ENCODE data around the gene SHMT2. TPM values are rescaled to one million over a fixed set of nuclear protein-coding genes. Genes with fewer than 3 reads are reported as not detected.

The SHMT2 gene
- total and polyA plus RNA-seq, 2 of the 13 experiments (the other 11 are each of a cell fraction or from before 2014, with no cell fraction given) = 181 to 393 TPM

- TF ChIP-seq ZGPAT (CRISPR knock-in tag; IDR thresholded peaks at IDR 0.05) = peak; percentile 67; the same call in 1 of the 2 replicates
- TF ChIP-seq GATAD2A (CRISPR knock-in tag; IDR thresholded peaks at IDR 0.05) = peak; percentile 46; the same call in 1 of the 2 replicates
- TF ChIP-seq ZFX (CRISPR knock-in tag; IDR thresholded peaks at IDR 0.05; ENCODE audit: low read depth) = peak; percentile 83
- TF ChIP-seq SIN3A (IDR thresholded peaks at IDR 0.05; ENCODE audit: borderline replicate concordance, low read depth, low read length) = peak; percentile 35; the same call in 1 of the 2 replicates
- no peak for TF ChIP-seq ESRRA (CRISPR knock-in tag; IDR thresholded peaks at IDR 0.05; ENCODE audit: low read depth)
- no peak for TF ChIP-seq ZNF446 (CRISPR knock-in tag; IDR thresholded peaks at IDR 0.05)
- TF ChIP-seq, protein P1, sequence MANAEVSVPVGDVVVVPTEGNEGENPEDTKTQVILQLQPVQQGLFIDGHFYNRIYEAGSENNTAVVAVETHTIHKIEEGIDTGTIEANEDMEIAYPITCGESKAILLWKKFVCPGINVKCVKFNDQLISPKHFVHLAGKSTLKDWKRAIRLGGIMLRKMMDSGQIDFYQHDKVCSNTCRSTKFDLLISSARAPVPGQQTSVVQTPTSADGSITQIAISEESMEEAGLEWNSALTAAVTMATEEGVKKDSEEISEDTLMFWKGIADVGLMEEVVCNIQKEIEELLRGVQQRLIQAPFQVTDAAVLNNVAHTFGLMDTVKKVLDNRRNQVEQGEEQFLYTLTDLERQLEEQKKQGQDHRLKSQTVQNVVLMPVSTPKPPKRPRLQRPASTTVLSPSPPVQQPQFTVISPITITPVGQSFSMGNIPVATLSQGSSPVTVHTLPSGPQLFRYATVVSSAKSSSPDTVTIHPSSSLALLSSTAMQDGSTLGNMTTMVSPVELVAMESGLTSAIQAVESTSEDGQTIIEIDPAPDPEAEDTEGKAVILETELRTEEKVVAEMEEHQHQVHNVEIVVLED (CRISPR knock-in tag; IDR thresholded peaks at IDR 0.05; ENCODE audit: borderline replicate concordance) = peak; percentile 44; the same call in 1 of the 2 replicates
- TF ChIP-seq KLF16 (CRISPR knock-in tag; IDR thresholded peaks at IDR 0.05) = peak in 1 of 2 experiments; percentile 74; a peak in 2 of 4 replicates
- no peak for TF ChIP-seq ZNF274 (CRISPR knock-in tag; IDR thresholded peaks at IDR 0.05)
- peak; percentile 75; the same call in 1 of the 2 replicates for TF ChIP-seq ZNF607 (CRISPR knock-in tag; IDR thresholded peaks at IDR 0.05; ENCODE audit: borderline replicate concordance)
- TF ChIP-seq SOX13 (IDR thresholded peaks at IDR 0.05) = no peak
- TF ChIP-seq SOX13 (CRISPR knock-in tag; conservative IDR thresholded peaks at IDR 0.05 in 1 of 2, IDR thresholded peaks at IDR 0.05 in 1 of 2) = no peak
- TF ChIP-seq MYC (CRISPR knock-in tag; IDR thresholded peaks at IDR 0.05; ENCODE audit: borderline replicate concordance) = peak; percentile 75
- TF ChIP-seq ZFP36 (IDR thresholded peaks at IDR 0.05; ENCODE audit: borderline replicate concordance, low read depth, low read length, partially characterized antibody) = no peak
- TF ChIP-seq RBFOX2 (IDR thresholded peaks at IDR 0.05; ENCODE audit: low read depth, low read length) = peak; percentile 91
- TF ChIP-seq SNAPC2 (CRISPR knock-in tag; IDR thresholded peaks at IDR 0.05) = no peak
- TF ChIP-seq, protein P2, sequence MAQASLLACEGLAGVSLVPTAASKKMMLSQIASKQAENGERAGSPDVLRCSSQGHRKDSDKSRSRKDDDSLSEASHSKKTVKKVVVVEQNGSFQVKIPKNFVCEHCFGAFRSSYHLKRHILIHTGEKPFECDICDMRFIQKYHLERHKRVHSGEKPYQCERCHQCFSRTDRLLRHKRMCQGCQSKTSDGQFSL (CRISPR knock-in tag; IDR thresholded peaks at IDR 0.05) = 0 out of 2 replicates have a peak, but pooled peaks have one; percentile 58
- TF ChIP-seq ZBTB3 (CRISPR knock-in tag; IDR thresholded peaks at IDR 0.05; ENCODE audit: borderline replicate concordance, low read depth) = 0 out of 2 replicates have a peak, but pooled peaks have one; percentile 35
- TF ChIP-seq, protein P3, sequence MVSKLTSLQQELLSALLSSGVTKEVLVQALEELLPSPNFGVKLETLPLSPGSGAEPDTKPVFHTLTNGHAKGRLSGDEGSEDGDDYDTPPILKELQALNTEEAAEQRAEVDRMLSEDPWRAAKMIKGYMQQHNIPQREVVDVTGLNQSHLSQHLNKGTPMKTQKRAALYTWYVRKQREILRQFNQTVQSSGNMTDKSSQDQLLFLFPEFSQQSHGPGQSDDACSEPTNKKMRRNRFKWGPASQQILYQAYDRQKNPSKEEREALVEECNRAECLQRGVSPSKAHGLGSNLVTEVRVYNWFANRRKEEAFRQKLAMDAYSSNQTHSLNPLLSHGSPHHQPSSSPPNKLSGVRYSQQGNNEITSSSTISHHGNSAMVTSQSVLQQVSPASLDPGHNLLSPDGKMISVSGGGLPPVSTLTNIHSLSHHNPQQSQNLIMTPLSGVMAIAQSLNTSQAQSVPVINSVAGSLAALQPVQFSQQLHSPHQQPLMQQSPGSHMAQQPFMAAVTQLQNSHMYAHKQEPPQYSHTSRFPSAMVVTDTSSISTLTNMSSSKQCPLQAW (CRISPR knock-in tag; IDR thresholded peaks at IDR 0.05) = peak; percentile 11; the same call in 1 of the 2 replicates
- TF ChIP-seq NR2F1 (CRISPR knock-in tag; IDR thresholded peaks at IDR 0.05) = no peak
- peak; percentile 55; the same call in 1 of the 2 replicates for TF ChIP-seq ZFP41 (CRISPR knock-in tag; IDR thresholded peaks at IDR 0.05; ENCODE audit: borderline replicate concordance)
Observed at GRCh38 chr12:57229634-57230380, at the start of gene SHMT2 (continued).

Data from HepG2 (cell line).